Liver (tissue), 3 donors: ENCODE data around the gene CD247.

Experiments
- CTCF ChIP-seq: fragments of 150-350 bp; IDR thresholded peaks from 2 replicates; pipeline ENCODE4 v1.5.1; 2017; ENCODE audit warnings: improper control_type of control experiment, low read depth, low read length; ENCODE audit not compliant: missing input control
- JUND ChIP-seq, 2 donors: IDR thresholded peaks; 2 replicates each; pipeline ENCODE4 v1.6.1; 2016; ENCODE audit warnings: antibody characterized with exemption in 2 of 2
- REST ChIP-seq: IDR thresholded peaks from 2 replicates; pipeline ENCODE4 v1.6.1; 2016; ENCODE audit warnings: antibody characterized with exemption, mild to moderate bottlenecking
- donor health status: healthy.
- donor health status: healthy.

- TF ChIP-seq REST: no peak
- no peak for TF ChIP-seq JUND (IDR thresholded peaks at IDR 0.05)
- no peak for TF ChIP-seq CTCF
These were observed 78.0 kb downstream of the CD247 start for GRCh38 chr1:167440345-167440744.
